Dermis microvascular lymphatic vessel endothelial cell (primary cell): Measurements from ENCODE around the gene YLPM1. TPM values are rescaled to one million over a fixed set of nuclear protein-coding genes. Genes with fewer than 3 reads are reported as not detected.

Source experiments
- DNase-seq, 2 donors: peaks; one replicate each; pipeline versions ENCODE4 v3.0.0 to v3.0.0-alpha.2; 2010; ENCODE audit warnings: low read depth in 2 of 2
- total RNA-seq: library from RNA; depleted of rRNA; stranded (reverse); fragments of >200 nt; gene quantifications from 2 replicates; pipeline ENCODE4 v1.2.1, GENCODE V29; 2014

YLPM1 gene
- total RNA-seq, 1 donor from 2014 or later: 14.5 TPM

DNA sequence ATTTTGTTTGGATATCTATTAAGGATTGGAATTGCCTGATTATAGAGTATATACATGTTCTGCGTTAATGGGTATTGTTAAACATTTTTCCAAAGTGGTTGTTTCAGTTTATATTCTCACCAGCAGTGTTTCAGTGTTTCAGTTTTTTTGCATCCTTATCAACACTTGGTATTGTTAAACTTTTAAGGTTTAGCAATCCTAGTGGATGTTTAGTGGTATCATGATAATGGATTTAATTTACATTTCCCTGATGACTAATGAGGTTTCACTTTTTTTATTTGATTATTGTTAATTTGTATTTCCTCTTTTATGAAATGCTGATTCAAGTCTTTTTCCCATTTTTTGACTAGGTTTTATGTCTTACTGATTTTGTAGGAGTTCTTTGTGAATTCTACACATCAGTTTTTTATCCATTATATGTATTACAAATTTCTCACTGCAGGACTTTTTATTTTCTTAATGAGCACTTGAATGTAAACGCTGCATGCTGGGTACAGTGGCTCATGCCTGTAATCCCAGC lies 23.7 kb downstream of the YLPM1 start:
- no peak for DNase-seq

DNA sequence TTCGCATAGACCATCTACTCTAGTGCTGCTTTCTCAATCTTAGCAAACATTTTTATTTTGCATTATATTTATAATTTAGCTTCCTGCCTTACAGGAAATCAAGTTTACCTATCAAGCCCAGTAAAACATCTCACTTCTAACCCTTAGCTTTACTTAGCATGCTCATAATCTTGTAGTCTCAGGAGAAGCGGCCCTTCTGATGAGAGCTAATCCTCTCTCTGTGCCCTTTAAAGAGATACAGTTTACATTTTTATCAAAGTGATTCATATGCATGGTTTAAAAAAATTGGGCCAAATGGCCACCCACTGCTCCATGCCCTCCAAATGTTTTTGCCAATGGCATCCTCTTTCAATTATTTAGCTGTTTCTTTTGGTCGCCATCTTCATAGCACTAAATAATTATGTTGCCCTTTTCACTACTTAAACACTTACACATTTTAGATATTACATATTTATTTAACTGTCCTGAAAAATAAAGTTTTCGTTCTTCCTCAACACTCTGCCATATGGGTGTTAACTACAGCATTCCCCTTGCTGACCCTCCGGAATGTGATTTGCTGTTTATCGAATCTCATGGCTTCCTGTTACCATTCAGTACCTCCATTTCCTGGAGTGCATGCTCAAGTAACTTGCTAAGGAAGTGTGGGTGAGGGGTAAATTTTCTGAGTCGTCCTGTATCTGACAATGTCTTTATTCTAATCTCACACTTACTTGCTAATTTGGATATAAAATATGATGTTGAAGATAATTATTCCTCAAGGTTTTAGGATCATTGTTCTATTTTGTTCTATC lies 29.3 kb downstream of the YLPM1 start:
- peak; percentile 18 to 80 for DNase-seq

GRCh38 chr14:74793506-74794155 lies 30.5 kb downstream of the YLPM1 start:
- DNase-seq: peak in 1 of 2 donors; percentile 48

DNA sequence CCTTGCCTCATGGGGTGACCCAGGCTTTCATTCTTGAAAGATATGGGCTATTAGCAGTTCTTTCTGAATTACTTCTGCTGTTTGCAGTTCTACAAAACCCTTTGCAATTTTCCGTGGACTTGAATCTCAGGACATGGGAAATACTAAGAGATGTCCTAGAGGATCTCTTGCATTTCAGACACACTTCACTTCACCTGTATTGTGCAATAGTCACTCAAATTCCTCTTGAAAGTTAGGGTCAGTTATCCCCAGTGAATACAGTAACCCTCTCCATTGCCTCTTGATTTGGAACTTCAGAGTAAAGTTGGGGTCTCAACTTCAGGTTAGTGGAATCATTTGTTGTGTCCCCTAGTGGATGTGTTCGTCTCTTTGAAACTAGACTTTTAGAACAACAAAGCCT lies 31.8 kb downstream of the YLPM1 start:
- no peak for DNase-seq

GRCh38 chr14:74799765-74800164 lies 36.6 kb downstream of the YLPM1 start:
- no peak for DNase-seq

- DNase-seq: no peak
Measured at GRCh38 chr14:74800780-74801179, 37.7 kb downstream of the YLPM1 start.

- DNase-seq: no peak
Measured at GRCh38 chr14:74801396-74801795, 38.3 kb downstream of the YLPM1 start.

DNA sequence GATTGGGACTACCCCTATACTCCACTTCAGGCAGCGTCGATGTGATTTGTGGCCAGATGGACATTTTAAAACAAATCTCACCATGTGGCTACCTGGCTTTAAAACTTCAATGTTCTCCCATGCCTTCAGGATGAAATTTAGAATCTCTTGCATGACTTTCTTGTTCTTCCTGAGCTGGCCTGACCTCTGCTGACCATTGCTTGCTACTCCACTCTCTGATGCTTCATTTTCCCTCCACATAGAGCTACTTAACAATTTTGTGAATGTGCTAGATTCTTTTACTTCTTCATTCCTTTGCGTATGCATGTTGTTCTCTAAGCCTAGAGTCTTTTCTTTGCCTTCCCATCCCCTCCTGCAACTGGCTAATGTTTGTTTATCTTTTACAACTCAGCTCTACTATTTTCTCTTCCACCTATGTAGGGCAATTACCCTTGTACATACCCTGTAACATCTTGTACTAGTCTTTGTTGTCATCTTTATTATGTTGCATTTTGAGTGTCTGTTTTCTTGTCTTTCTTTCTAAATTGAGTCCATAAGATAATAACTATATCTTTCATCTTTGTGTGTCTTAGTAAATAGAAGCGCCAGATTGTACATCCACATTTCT lies 41.2 kb downstream of the YLPM1 start:
- peak in 1 of 2 donors; percentile 76 for DNase-seq

GRCh38 chr14:74807853-74808545 lies 44.9 kb downstream of the YLPM1 start:
- no peak for DNase-seq

- no peak for DNase-seq
Measured at GRCh38 chr14:74816124-74816523, 53.0 kb downstream of the YLPM1 start.

DNA sequence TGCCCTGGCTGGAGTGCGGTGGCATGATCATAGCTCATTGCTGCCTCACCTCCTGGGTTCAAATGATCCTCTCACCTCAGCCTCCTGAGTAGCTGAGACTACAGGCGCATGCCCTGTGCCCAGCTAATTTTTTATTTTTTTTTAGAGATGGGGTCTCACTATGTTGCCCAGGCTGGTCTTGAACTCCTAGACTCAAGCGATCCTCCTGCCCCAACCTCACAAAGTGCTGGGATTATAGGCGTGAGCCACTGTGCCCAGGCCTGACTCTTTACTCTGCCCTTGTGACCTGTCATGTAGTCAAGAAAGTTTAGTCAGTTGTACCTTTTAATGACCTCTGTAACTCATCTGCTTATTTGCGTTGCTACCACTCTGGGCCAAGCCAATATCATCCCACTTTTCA lies 57.2 kb downstream of the YLPM1 start:
- DNase-seq: no peak

- no peak for DNase-seq
Measured at GRCh38 chr14:74821267-74821915, 58.3 kb downstream of the YLPM1 start.

GRCh38 chr14:74824997-74825396 lies 61.9 kb downstream of the YLPM1 start:
- DNase-seq: peak in 1 of 2 donors; percentile 68

GRCh38 chr14:74826574-74826973 lies 63.5 kb downstream of the YLPM1 start:
- no peak for DNase-seq

GRCh38 chr14:74829251-74829650 lies 66.1 kb downstream of the YLPM1 start:
- no peak for DNase-seq

DNA sequence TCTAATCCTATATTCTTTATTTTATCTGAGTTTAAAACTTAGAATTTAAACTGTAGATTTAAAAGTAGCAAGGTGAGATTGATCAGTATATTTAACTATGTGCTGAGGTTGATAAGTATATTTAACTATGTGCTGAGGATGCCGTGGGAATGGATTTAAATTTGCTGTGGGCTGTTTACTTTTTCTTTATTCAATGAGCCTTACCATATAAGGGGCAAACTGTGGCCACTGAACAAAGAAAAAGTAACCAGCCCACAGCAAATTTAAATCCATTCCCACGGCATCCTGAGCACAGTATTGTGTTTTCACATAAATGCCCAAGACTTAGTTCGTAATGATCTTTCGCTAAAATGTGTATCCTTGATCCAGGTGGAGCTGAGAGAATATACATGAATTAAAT lies 69.7 kb downstream of the YLPM1 start:
- DNase-seq: no peak

GRCh38 chr14:74834692-74835392 lies 71.7 kb downstream of the YLPM1 start:
- no peak for DNase-seq

GRCh38 chr14:74835645-74836250 lies 72.6 kb downstream of the YLPM1 start:
- DNase-seq: no peak

- no peak for DNase-seq
Measured at GRCh38 chr14:74836251-74836960, 73.3 kb downstream of the YLPM1 start.

GRCh38 chr14:74838166-74838565 lies 75.0 kb downstream of the YLPM1 start:
- no peak for DNase-seq
